Activated naive CD8-positive, alpha-beta T cell treated with anti-CD3 and anti-CD28 coated beads, Interleukin-2, amount 50 U/mL, for 24 hours (primary cell): ENCODE data around the gene PRRC2A.
"Not testable (repeated sequence)": the region's sequence is repeated elsewhere in the genome, so short reads cannot be mapped to it uniquely, and the experiment has no call there.

Experiments
- ATAC-seq: fragments of 150-1000 bp; cut with Tn5 transposase; one replicate; pipeline ENCODE4 v1.10.0; 2021
- DNase-seq: peaks from one replicate; pipeline ENCODE4 v3.0.0; 2021
- H3K27ac Mint-ChIP-seq: one replicate; pipeline ENCODE4 v1.8.0; 2021; ENCODE audit warnings: mild to moderate bottlenecking, mixed read lengths
- H3K27me3 Mint-ChIP-seq: one replicate; pipeline ENCODE4 v1.8.0; 2021; ENCODE audit warnings: mixed read lengths
- H3K36me3 Mint-ChIP-seq: one replicate; pipeline ENCODE4 v1.8.0; 2021; ENCODE audit warnings: low read depth, mixed read lengths
- H3K4me1 Mint-ChIP-seq: one replicate; pipeline ENCODE4 v1.8.0; 2021; ENCODE audit warnings: mixed read lengths
- H3K4me3 Mint-ChIP-seq: one replicate; pipeline ENCODE4 v1.8.0; 2021; ENCODE audit warnings: mild to moderate bottlenecking, moderate library complexity, mixed read lengths
- H3K9me3 Mint-ChIP-seq: one replicate; pipeline ENCODE4 v1.8.0; 2021; ENCODE audit warnings: mixed read lengths

The PRRC2A gene

DNA sequence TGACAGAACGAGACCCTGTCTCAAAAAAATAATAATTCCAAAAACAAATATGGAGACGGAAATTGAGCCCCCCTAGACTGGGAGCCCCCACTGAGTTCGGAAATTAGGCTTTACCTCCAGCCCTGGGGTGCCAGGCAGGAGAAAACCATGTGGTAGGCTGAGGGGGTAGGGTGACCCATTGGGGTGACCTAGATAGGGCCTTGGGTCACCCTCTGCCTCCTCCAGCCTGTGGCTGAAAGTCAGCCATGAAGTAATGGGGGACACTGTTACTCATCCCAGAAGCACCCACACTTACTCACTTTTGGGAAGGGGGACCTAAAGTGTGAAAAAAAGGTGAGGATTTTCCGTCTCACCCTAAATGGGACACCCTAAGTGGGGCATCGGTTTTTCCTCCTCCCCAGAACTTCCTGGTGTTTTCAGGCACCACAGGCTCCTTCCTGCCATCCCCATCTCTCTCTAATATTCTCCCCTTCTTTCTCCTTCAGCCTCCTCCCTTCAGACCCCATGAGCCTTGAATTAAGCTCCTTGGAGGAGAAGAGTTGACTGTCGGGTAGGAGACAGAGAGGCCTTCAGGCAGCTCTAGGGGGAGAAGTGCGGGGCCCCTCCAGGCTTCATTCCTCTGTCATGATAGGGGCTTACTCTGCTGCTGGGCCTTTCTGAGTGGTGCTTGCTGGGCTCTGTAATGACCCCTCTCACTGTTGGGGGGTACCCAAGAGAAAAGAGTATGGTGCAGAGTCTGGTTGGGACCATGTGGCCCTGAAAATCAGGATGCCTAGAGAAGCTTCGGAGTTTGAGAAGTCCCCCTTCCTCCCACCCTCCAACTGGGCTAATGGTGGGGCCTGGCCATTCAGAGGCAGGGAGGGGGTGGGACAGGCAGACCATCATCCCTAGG lies 40.7 kb upstream of the PRRC2A start:
- H3K27ac Mint-ChIP-seq, result peak overlapping the region; percentile 87
- ATAC-seq (peak; percentile 17), DNase-seq (no peak)
- peaks cover 50% of the 10 kb centered on the region for H3K36me3 Mint-ChIP-seq
- H3K4me1 Mint-ChIP-seq, result peaks cover 75% of the 10 kb centered on the region
- no peaks in the 10 kb centered on the region for H3K9me3 Mint-ChIP-seq
- peak overlapping the region; percentile 99 for H3K4me3 Mint-ChIP-seq
- H3K27me3 Mint-ChIP-seq, result no peaks in the 10 kb centered on the region

DNA sequence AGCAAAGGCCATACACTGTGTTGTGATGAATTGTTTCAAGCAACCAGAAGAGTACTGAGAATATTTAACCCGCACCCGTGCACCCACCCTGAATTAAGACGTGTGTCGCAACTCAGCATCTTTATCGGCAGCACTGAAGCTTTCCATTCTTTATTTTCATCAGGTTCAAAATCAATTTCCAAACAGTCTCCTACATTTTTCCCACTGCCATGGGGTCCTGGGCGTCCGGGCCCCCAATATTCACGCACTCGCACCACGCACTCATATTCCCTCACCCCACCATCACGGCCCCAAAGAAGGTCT lies 40.1 kb upstream of the PRRC2A start:
- DNase-seq (no peak), ATAC-seq (no peak)
- Mint-ChIP-seq H3K4me3 (peak overlapping the region; percentile 99), H3K9me3 (no peaks in the 10 kb centered on the region), H3K27ac (peak overlapping the region; percentile 87), H3K4me1 (peaks cover 74% of the 10 kb centered on the region), H3K36me3 (peaks cover 48% of the 10 kb centered on the region), H3K27me3 (no peaks in the 10 kb centered on the region)

DNA sequence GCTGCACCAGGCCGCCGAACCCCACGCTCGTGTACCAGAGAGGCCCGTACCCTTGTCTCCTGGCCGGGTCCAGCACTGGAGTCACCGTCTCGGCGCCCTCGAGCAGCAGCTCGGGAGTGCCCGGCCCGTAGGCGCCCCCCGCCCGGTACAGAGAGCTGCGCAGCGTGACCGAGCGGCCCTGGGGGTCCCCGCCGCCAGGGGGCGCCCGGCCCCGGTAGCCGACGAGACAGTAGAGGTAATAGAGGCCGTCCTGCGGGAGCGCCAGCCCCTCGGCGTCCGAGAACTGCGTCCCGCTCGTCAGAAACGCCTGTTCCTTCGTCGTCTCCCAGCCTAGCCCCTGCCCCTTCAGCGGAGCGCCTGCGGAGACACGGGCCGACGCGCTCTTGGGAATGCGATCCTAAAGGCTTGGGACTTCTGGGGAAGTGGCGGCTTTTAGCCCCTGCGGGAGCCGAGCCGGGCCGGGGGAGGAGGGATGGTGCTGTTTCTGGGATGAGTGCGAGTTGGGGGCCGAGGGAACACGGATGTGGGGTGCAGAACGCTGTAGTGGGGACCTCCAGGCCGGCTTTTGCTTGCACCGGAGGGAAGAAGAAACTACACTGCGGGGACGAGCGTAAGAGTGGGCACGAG lies 39.6 kb upstream of the PRRC2A start:
- DNase-seq, result peak; percentile 95
- Mint-ChIP-seq H3K9me3 (no peaks in the 10 kb centered on the region), H3K36me3 (peaks cover 45% of the 10 kb centered on the region), H3K4me3 (peak overlapping the region; percentile 99), H3K4me1 (peaks cover 74% of the 10 kb centered on the region), H3K27me3 (no peaks in the 10 kb centered on the region), H3K27ac (peak overlapping the region; percentile 87)
- peak; percentile 78 for ATAC-seq

DNA sequence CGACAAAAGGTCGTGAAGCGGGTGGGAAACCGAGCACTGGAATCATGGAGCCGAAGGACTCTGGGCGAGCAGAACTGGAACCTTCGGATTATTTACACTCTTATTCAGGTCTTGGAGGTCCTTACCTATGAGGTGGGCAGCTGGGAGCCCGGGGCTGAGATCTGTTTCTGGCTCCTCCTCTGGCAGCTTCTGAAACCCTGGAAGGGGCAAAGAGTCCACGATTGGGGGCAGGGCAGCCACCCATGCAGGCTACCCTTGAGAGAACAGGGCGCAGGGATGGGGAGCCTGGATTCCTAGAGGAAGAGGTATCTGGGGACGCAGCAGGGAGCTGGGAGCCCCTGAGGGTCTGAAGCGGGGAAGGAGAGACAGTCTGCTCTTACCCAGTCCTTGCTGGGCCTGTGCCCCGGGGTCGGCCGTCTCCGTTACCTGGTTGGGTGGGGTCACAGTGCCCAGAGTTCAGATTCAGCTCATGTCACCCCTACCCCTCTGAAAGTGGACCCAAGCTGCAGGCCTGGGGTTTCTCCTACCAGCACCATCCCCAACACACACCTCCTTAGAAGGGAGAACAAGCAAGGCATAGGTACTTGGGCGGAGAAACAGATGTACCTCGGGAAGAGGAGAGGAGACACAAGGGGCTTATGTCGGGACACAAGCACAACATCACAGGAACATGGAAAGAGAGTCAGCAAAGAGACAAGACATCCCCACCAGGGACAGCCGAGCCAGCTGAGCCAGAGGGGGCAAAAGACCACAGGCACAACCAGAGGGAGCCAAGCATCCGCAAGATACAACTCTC lies 38.9 kb upstream of the PRRC2A start:
- peak overlapping the region; percentile 87 for H3K27ac Mint-ChIP-seq
- peak overlapping the region; percentile 99 for H3K4me3 Mint-ChIP-seq
- H3K9me3 Mint-ChIP-seq, result no peaks in the 10 kb centered on the region
- DNase-seq (no peak), ATAC-seq (no peak)
- no peaks in the 10 kb centered on the region for H3K27me3 Mint-ChIP-seq
- peaks cover 74% of the 10 kb centered on the region for H3K4me1 Mint-ChIP-seq
- peaks cover 38% of the 10 kb centered on the region for H3K36me3 Mint-ChIP-seq

DNA sequence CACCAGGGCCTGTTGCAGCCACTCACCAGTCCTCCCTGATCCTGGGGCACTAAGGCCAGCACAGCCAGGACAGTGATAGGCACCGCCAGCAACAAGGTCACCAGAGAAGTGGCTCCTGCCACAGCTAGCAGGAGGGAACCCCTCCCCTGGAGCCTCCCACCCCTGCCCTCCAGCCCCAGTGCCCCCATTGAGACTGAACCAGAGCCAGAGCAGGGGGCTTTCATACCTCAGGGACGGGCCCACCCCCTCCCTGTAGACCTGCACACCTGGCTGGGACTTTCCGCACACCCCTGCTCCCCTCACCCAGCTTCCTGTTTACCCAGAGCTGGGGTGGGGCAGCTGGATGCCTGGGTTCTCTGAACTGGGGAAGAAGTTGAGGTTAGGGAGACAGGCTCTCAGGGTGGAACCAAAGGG lies 38.3 kb upstream of the PRRC2A start, which contains the start of gene LTB:
Gene LTB (minus strand): TSS at position 195 of the 414 bp plus-strand sequence. CDS start 7 bp downstream, at position 188.
- DNase-seq, result no peak
- H3K4me1 Mint-ChIP-seq, result peaks cover 75% of the 10 kb centered on the region
- H3K9me3 Mint-ChIP-seq, result no peaks in the 10 kb centered on the region
- H3K27ac Mint-ChIP-seq, result peak within 1 kb of the TSS; percentile 87
- peak within 1 kb of the TSS; percentile 99 for H3K4me3 Mint-ChIP-seq
- peaks cover 32% of the 10 kb centered on the region for H3K36me3 Mint-ChIP-seq
- ATAC-seq, result no peak
- H3K27me3 Mint-ChIP-seq, result no peaks in the 10 kb centered on the region

DNA sequence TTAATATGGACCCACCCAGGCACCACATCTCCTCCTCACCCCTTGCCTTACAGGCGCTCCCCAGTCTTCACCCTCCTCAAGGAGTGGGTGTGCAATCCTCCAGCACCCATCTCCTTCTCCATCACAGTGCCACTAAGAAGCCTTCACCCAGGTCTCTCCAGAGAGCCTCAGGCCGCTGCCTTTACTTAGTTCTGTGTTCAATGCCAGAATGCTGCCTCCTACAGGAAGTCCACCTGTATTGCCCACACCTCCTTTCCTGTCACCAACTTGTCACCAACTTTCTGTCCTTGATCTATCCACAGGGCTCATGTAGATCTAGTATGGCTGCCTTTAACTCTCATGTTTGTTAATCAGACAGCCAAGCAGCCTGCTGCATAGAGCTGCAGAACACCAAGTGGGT lies 35.0 kb upstream of the PRRC2A start:
- no peaks in the 10 kb centered on the region for H3K27me3 Mint-ChIP-seq
- H3K4me3 Mint-ChIP-seq, result peak overlapping the region; percentile 77
- H3K4me1 Mint-ChIP-seq, result peaks cover 69% of the 10 kb centered on the region
- no peaks in the 10 kb centered on the region for H3K9me3 Mint-ChIP-seq
- H3K36me3 Mint-ChIP-seq, result peaks cover 10% of the 10 kb centered on the region
- no peak for DNase-seq
- peak overlapping the region; percentile 79 for H3K27ac Mint-ChIP-seq
- ATAC-seq, result peak; percentile 17

DNA sequence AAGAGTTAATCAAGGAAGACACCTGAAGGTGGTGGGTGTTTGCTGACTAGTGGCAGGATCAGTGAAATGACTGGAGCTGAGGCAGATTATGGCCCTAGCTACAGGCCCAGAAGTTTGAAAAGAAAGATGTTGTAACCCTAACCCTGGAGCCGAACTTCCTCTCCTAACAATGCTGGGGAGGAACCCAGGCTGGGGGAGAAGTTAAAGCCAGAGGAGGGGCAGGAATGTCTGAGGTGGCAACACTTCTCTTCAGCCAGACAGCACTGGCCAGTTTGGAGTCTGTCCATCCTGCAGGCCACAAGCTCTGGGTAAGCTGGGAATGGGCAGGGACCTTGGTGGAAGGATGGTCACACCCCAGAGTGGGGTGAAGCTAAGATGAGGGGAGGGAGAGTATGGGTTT lies 34.5 kb upstream of the PRRC2A start, which contains the start of gene LST1:
Gene LST1 (plus strand): TSS at position 270 of the 400 bp plus-strand sequence. CDS start 1,023 bp downstream, outside the sequence.
- Mint-ChIP-seq H3K4me3 (peak within 1 kb of the TSS; percentile 77), H3K4me1 (peaks cover 71% of the 10 kb centered on the region), H3K27me3 (no peaks in the 10 kb centered on the region), H3K36me3 (peaks cover 8% of the 10 kb centered on the region), H3K27ac (peak within 1 kb of the TSS; percentile 79), H3K9me3 (no peaks in the 10 kb centered on the region)
- ATAC-seq (no peak), DNase-seq (no peak)

DNA sequence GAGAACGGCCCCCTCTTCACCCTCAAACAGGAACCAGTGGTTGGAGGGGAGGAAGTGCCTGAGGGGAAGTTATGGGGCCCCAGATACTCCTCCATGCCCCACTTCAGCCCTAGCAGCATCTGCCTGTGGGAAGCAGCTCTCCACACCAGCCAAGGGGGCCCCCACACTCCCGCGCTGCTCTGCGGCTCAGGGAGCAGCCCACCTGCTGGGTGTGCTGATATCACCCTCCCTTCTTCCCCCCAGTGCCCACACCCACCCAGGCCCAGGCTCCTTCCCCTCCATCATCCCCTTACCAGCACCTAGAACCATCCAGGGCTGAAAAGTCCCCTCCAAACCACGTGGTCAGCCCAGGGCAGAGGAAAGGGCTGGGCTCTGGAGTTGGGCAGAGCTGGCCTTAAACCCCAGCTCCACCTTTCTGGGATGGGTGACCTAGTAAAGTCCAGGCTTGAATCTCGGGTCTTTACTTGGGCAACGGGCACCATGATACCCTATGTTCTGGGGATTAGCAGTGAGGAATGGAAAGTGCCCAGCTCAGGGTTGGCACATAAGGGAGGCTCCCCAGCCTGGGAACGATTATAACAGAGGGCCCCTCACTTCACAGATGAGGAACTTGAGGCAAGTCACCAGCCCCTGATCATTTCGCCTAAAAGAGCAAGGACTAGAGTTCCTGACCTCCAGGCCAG lies 33.8 kb upstream of the PRRC2A start:
- Mint-ChIP-seq H3K27me3 (no peaks in the 10 kb centered on the region), H3K4me3 (peak overlapping the region; percentile 77), H3K9me3 (no peaks in the 10 kb centered on the region), H3K36me3 (peaks cover 4% of the 10 kb centered on the region), H3K27ac (peak overlapping the region; percentile 79), H3K4me1 (peaks cover 71% of the 10 kb centered on the region)
- DNase-seq (no peak), ATAC-seq (peak; percentile 30)

DNA sequence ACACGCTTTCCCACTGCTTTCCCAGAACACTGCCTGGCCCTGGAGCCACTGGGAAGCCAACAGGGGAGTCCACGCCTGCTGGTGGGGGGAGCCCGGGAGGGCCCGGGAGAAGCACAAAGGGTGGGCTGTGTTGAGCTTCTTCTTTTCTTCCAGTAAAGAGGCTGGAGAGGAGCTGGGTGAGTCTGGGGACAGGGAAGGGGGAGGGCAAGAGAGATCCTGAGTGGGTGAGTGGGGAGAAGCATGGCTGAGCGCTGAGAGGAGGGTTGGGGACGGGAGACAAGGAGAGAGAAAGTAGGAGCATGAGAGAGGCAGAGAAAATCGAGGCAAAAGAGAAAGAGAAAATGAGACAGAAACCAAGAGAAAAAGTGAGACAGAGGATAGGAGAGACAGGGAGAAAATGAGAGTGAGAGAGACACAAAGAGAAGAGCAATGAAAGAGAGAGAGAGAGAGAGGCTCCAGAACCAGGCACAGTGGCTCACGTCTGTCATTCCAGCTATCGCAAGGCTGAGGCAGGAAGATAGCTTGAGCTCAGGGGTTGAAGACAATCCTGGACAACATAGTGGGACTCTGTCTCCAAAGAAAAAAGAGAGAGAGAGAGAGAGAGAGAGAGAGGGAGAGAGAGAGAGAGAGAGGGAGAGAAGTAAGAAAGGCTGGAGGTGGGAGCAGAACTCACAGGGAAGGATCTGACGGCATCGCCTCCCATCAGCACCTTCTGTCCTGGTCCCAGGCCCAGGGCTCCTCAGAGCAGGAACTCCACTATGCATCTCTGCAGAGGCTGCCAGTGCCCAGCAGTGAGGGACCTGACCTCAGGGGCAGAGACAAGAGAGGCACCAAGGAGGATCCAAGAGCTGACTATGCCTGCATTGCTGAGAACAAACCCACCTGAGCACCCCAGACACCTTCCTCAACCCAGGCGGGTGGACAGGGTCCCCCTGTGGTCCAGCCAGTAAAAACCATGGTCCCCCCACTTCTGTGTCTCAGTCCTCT lies 32.4 kb upstream of the PRRC2A start:
- ATAC-seq, result no peak
- H3K27me3 Mint-ChIP-seq, result no peaks in the 10 kb centered on the region
- peak overlapping the region; percentile 77 for H3K4me3 Mint-ChIP-seq
- peaks cover 2% of the 10 kb centered on the region for H3K36me3 Mint-ChIP-seq
- no peak for DNase-seq
- H3K9me3 Mint-ChIP-seq, result no peaks in the 10 kb centered on the region
- H3K4me1 Mint-ChIP-seq, result peaks cover 70% of the 10 kb centered on the region
- H3K27ac Mint-ChIP-seq, result peak overlapping the region; percentile 81

DNA sequence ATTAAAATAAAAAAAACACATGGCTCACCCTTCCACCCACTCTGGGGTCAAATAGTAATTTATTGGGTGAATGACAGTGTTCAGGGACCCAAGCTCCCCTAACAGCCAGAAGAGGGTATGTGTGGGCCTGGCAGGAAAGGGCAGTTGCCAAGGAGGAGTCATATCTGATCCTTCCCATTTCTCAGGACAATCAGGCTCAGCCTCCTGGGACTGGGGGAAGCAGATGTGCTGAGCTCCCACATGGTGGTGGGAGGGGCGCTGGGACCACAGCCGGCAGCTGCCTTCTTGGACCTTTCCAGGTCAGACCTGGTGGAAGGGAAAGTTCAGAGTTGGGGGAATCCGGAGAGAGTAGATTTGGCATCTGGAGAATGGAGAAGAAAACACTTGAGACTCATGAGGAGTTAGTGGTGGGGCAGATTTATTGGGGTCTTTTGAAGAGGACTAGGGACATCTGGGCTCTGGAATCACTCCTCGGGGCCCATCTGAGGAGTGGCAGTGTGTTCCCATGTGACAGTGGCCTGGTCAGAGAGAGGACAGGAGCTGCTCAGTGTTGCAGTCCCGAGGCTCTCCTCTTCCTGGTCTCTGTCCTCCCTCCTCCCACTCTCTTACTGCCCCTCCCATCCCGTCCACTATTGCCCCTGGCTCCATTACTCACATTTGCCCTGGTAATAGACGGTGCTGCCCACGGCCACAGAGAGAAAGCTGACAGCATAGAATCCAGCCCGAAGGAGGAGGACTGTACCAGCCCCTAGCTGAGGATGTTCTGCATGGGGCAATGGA lies 31.5 kb upstream of the PRRC2A start:
- Mint-ChIP-seq H3K4me1 (peaks cover 72% of the 10 kb centered on the region), H3K36me3 (peaks cover 2% of the 10 kb centered on the region), H3K27ac (peak overlapping the region; percentile 82), H3K9me3 (no peaks in the 10 kb centered on the region), H3K27me3 (no peaks in the 10 kb centered on the region), H3K4me3 (peak overlapping the region; percentile 27)
- DNase-seq, result no peak
- no peak for ATAC-seq

DNA sequence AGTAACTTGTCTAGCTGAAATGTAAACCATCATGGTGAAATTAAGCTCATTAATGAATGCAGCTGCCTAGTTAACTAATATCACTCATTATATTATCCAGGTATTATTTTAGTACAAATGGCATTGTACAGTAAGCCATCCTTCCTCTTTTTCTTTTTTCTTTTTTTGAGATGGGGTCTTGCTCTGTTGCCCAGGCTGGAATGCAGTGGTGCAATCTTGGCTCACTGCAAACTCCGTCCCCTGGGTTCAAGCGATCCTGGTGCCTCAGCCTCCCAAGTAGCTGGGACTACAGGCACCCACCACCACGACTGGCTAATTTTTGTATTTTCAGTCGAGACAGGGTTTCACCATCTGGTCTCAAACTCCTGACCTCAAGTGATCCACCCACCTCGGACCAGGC lies 29.8 kb upstream of the PRRC2A start:
- H3K27ac Mint-ChIP-seq, result not testable (repeated sequence)

DNA sequence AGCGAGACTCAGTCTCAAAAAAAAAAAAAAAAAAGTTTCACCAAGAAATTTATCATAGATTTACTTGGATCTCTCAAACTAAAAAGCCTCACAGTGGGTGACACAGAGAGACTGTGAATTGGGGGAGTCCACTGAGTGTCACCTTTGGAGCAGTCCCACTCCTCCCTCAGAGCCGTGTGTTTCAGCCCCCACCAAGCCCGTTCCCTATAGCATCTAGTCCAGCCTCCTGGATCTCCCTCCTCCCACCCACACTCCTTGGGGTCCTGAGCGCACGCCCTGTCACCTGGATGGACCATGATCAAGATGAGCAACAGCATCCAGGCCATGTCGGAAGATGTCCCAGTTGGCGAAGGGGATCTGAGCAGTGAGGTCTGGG lies 28.1 kb upstream of the PRRC2A start:
- Mint-ChIP-seq H3K27ac (peak overlapping the region; percentile 87), H3K36me3 (no peaks in the 10 kb centered on the region), H3K4me3 (peak overlapping the region; percentile 70), H3K27me3 (no peaks in the 10 kb centered on the region), H3K9me3 (no peaks in the 10 kb centered on the region), H3K4me1 (peaks cover 61% of the 10 kb centered on the region)
- no peak for ATAC-seq
- no peak for DNase-seq

More for the DNA sequence above, 29.8 kb upstream of the PRRC2A start:
- H3K9me3 Mint-ChIP-seq, DNase-seq, ATAC-seq, H3K27me3 Mint-ChIP-seq, H3K36me3 Mint-ChIP-seq, H3K4me3 Mint-ChIP-seq: not testable (repeated sequence)
- peaks cover 66% of the 10 kb centered on the region for H3K4me1 Mint-ChIP-seq
